Raji (cell line): ENCODE results near the gene VEGFC.

Experiments used
- POLR2A ChIP-seq: IDR thresholded peaks from 2 replicates; pipeline ENCODE4 v1.6.1; 2011; ENCODE audit warnings: low read depth, low read length, control low read depth; ENCODE audit not compliant: insufficient read depth

VEGFC gene

GRCh38 chr4:176758323-176758722 lies 34.4 kb downstream of the VEGFC start:
- no peak for TF ChIP-seq POLR2A

- no peak for TF ChIP-seq POLR2A
Observed at GRCh38 chr4:176755613-176756012, 37.1 kb downstream of the VEGFC start.

- no peak for TF ChIP-seq POLR2A
Observed at GRCh38 chr4:176755001-176755400, 37.7 kb downstream of the VEGFC start.

GRCh38 chr4:176753049-176753448 lies 39.7 kb downstream of the VEGFC start:
- no peak for TF ChIP-seq POLR2A

GRCh38 chr4:176752191-176752749 lies 40.5 kb downstream of the VEGFC start:
- no peak for TF ChIP-seq POLR2A

- no peak for TF ChIP-seq POLR2A
Observed at GRCh38 chr4:176751061-176751460, 41.7 kb downstream of the VEGFC start.

- TF ChIP-seq POLR2A, result no peak
Observed at GRCh38 chr4:176746846-176747245, 45.9 kb downstream of the VEGFC start.

- TF ChIP-seq POLR2A, result no peak
Observed at GRCh38 chr4:176745902-176746301, 46.8 kb downstream of the VEGFC start.

GRCh38 chr4:176744091-176744490 lies 48.6 kb downstream of the VEGFC start:
- TF ChIP-seq POLR2A, result no peak

- no peak for TF ChIP-seq POLR2A
Observed at GRCh38 chr4:176742211-176742610, 50.5 kb downstream of the VEGFC start.

- TF ChIP-seq POLR2A, result no peak
Observed at GRCh38 chr4:176741253-176741652, 51.5 kb downstream of the VEGFC start.

GRCh38 chr4:176735300-176735699 lies 57.4 kb downstream of the VEGFC start:
- no peak for TF ChIP-seq POLR2A

- no peak for TF ChIP-seq POLR2A
Observed at GRCh38 chr4:176734461-176734860, 58.3 kb downstream of the VEGFC start.

- TF ChIP-seq POLR2A, result no peak
Observed at GRCh38 chr4:176729489-176729888, 63.2 kb downstream of the VEGFC start.

- no peak for TF ChIP-seq POLR2A
Observed at GRCh38 chr4:176726803-176727202, 65.9 kb downstream of the VEGFC start.

GRCh38 chr4:176721459-176721858 lies 71.3 kb downstream of the VEGFC start:
- TF ChIP-seq POLR2A, result no peak

- TF ChIP-seq POLR2A, result no peak
Observed at GRCh38 chr4:176718881-176719280, 73.8 kb downstream of the VEGFC start.
